Coronary artery (tissue), 2 donors: ENCODE measurements around the gene IL36G.

Experiments used
- DNase-seq: peaks from one replicate; pipeline ENCODE4 v3.0.0-alpha.2; 2017; ENCODE audit warnings: low spot score
- H3K27ac ChIP-seq, 2 donors: fragments of 200-600 bp; sonication (generic); one replicate each; pipeline ENCODE4 v1.5.1; 2016 to 2019
- H3K4me3 ChIP-seq: fragments of 200-600 bp; sonication (generic); 2 replicates; pipeline ENCODE4 v1.5.1; 2016; ENCODE audit warnings: mild to moderate bottlenecking, moderate library complexity
- CTCF ChIP-seq: fragments of 200-600 bp; sonication (generic); IDR thresholded peaks from one replicate; pipeline ENCODE4 v1.5.1; 2019; ENCODE audit warnings: antibody characterized with exemption

IL36G gene

GRCh38 chr2:112993831-112994230 lies 16.0 kb downstream of the IL36G start:
- no peak for TF ChIP-seq CTCF
- DNase-seq, result no peak
- no peak overlapping the region for H3K4me3 ChIP-seq
- H3K27ac ChIP-seq, result no peak overlapping the region

GRCh38 chr2:112994648-112995047 lies 16.8 kb downstream of the IL36G start:
- no peak for DNase-seq
- no peak overlapping the region for H3K27ac ChIP-seq
- no peak for TF ChIP-seq CTCF
- no peak overlapping the region for H3K4me3 ChIP-seq

GRCh38 chr2:112995346-112995920 lies 17.6 kb downstream of the IL36G start:
- Histone ChIP-seq H3K27ac (no peak overlapping the region), H3K4me3 (no peak overlapping the region)
- no peak for TF ChIP-seq CTCF
- DNase-seq, result no peak

GRCh38 chr2:112996635-112997034 lies 18.8 kb downstream of the IL36G start:
- TF ChIP-seq CTCF, result no peak
- Histone ChIP-seq H3K4me3 (no peak overlapping the region), H3K27ac (no peak overlapping the region)
- DNase-seq, result no peak

GRCh38 chr2:112997151-112997550 lies 19.3 kb downstream of the IL36G start:
- no peak for DNase-seq
- no peak overlapping the region for H3K27ac ChIP-seq
- H3K4me3 ChIP-seq, result no peak overlapping the region
- TF ChIP-seq CTCF, result no peak

GRCh38 chr2:113000436-113000835 lies 22.6 kb downstream of the IL36G start:
- Histone ChIP-seq H3K27ac (no peak overlapping the region), H3K4me3 (no peak overlapping the region)
- TF ChIP-seq CTCF, result no peak

GRCh38 chr2:113002677-113003076 lies 24.9 kb downstream of the IL36G start:
- no peak overlapping the region for H3K4me3 ChIP-seq
- H3K27ac ChIP-seq, result no peak overlapping the region
- no peak for TF ChIP-seq CTCF
- DNase-seq, result no peak

More at GRCh38 chr2:113000436-113000835, 22.6 kb downstream of the IL36G start:
- no peak for DNase-seq
